DOHH2 (cell line): ENCODE results near the gene HSPB7.

Experiments used
- EZH2phosphoT487 ChIP-seq: fragments of 200-600 bp; sonication (generic); IDR thresholded peaks from 2 replicates; pipeline ENCODE4 v1.6.1; 2017; ENCODE audit warnings: borderline replicate concordance, mild to moderate bottlenecking, antibody characterized with exemption, low read length, moderate library complexity, mixed read lengths
- TF ChIP-seq, protein P1 (sequence below): fragments of 200-600 bp; sonication (generic); IDR thresholded peaks from one replicate; pipeline ENCODE4 v1.5.1; 2014; ENCODE audit warnings: antibody characterized with exemption, mild to moderate bottlenecking, low read depth, low read length; ENCODE audit not compliant: poor library complexity, severe bottlenecking

- TF ChIP-seq, protein P1, sequence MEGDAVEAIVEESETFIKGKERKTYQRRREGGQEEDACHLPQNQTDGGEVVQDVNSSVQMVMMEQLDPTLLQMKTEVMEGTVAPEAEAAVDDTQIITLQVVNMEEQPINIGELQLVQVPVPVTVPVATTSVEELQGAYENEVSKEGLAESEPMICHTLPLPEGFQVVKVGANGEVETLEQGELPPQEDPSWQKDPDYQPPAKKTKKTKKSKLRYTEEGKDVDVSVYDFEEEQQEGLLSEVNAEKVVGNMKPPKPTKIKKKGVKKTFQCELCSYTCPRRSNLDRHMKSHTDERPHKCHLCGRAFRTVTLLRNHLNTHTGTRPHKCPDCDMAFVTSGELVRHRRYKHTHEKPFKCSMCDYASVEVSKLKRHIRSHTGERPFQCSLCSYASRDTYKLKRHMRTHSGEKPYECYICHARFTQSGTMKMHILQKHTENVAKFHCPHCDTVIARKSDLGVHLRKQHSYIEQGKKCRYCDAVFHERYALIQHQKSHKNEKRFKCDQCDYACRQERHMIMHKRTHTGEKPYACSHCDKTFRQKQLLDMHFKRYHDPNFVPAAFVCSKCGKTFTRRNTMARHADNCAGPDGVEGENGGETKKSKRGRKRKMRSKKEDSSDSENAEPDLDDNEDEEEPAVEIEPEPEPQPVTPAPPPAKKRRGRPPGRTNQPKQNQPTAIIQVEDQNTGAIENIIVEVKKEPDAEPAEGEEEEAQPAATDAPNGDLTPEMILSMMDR, result no peak
- TF ChIP-seq EZH2phosphoT487, result no peak
Observed at GRCh38 chr1:15970911-15971310, 46.9 kb downstream of the HSPB7 start.
